Hepatocyte (in vitro differentiated cells): ENCODE data around the gene GALNTL6. TPM values are rescaled to one million over a fixed set of nuclear protein-coding genes. Genes with fewer than 3 reads are reported as not detected.
A peak's percentile ranks its signal among the peaks of the same experiment; 100 is the strongest.

Source experiments
- DNase-seq: peaks from one replicate; pipeline ENCODE4 v3.0.0-alpha.2; 2016; ENCODE audit warnings: low spot score
- H2AFZ ChIP-seq: fragments of 200-600 bp; sonication (generic); 2 replicates; pipeline ENCODE4 v1.6.0; 2016; ENCODE audit warnings: antibody characterized with exemption, mild to moderate bottlenecking
- H3K27ac ChIP-seq: fragments of 200-600 bp; sonication (generic); 2 replicates; pipeline ENCODE4 v1.5.1; 2016; ENCODE audit warnings: mild to moderate bottlenecking
- H3K27me3 ChIP-seq: fragments of 200-600 bp; sonication (generic); 2 replicates; pipeline ENCODE4 v1.6.1; 2016
- H3K36me3 ChIP-seq: fragments of 200-600 bp; sonication (generic); replicated peaks from 2 replicates; pipeline ENCODE4 v1.5.1; 2016; ENCODE audit warnings: low read depth; ENCODE audit not compliant: insufficient read depth
- H3K4me1 ChIP-seq: fragments of 200-600 bp; sonication (generic); 2 replicates; pipeline ENCODE4 v1.5.1; 2016; ENCODE audit warnings: mild to moderate bottlenecking, moderate library complexity; ENCODE audit not compliant: insufficient read depth
- H3K4me2 ChIP-seq: fragments of 200-600 bp; sonication (generic); 2 replicates; pipeline ENCODE4 v1.6.0; 2016
- H3K4me3 ChIP-seq: fragments of 200-600 bp; sonication (generic); 2 replicates; pipeline ENCODE4 v1.5.1; 2016; ENCODE audit warnings: mild to moderate bottlenecking
- H3K79me2 ChIP-seq: fragments of 200-600 bp; sonication (generic); 2 replicates; pipeline ENCODE4 v1.6.0; 2017; ENCODE audit warnings: mild to moderate bottlenecking
- H3K9me2 ChIP-seq: fragments of 200-600 bp; sonication (generic); replicated peaks from 2 replicates; pipeline ENCODE4 v1.6.0; 2017; ENCODE audit warnings: mild to moderate bottlenecking; ENCODE audit not compliant: insufficient read depth
- H3K9me3 ChIP-seq: fragments of 200-600 bp; sonication (generic); 2 replicates; pipeline ENCODE4 v1.5.1; 2016; ENCODE audit warnings: low read depth, mild to moderate bottlenecking
- H4K20me1 ChIP-seq: fragments of 200-600 bp; sonication (generic); 2 replicates; pipeline ENCODE4 v1.6.0; 2016; ENCODE audit warnings: mild to moderate bottlenecking; ENCODE audit not compliant: insufficient read depth, poor library complexity, severe bottlenecking
- CTCF ChIP-seq: fragments of 200-600 bp; sonication (generic); IDR thresholded peaks from 2 replicates; pipeline ENCODE4 v1.5.1; 2016; ENCODE audit warnings: antibody characterized with exemption, mild to moderate bottlenecking; ENCODE audit not compliant: poor library complexity
- EZH2 ChIP-seq: fragments of 200-600 bp; sonication (generic); IDR thresholded peaks from 2 replicates; pipeline ENCODE4 v1.6.1; 2016; ENCODE audit warnings: antibody characterized with exemption, mild to moderate bottlenecking, borderline replicate concordance
- EZH2phosphoT487 ChIP-seq: fragments of 200-600 bp; sonication (generic); IDR thresholded peaks from one replicate; pipeline ENCODE4 v1.6.1; 2018; ENCODE audit warnings: antibody characterized with exemption, mild to moderate bottlenecking, low read depth, moderate library complexity; ENCODE audit not compliant: unreplicated experiment, severe bottlenecking
- WGBS: methylation state at CpG from one replicate; pipeline ENCODE4 v1.1.6; 2016; ENCODE audit warnings: low lambda C conversion rate; ENCODE audit errors: missing lambda C conversion rate; 5-methylcytosine and 5-hydroxymethylcytosine counted together
- polyA plus RNA-seq: library from polyadenylated mRNA; unstranded; fragments of >200 nt; fragmentation: Nextera tagmentation; extraction: Ambion mirVana; gene quantifications from 2 replicates; pipeline ENCODE4 v1.2.1, GENCODE V29; 2016
- total RNA-seq: library from RNA; depleted of rRNA; stranded (reverse); fragments of >200 nt; gene quantifications from 2 replicates; pipeline ENCODE4 v1.2.3, GENCODE V29; 2014

GALNTL6 gene
- total and polyA plus RNA-seq, 2 experiments from 2014 or later: 0.53 to 0.74 TPM

- no peaks in the 10 kb centered on the region for H3K4me1 ChIP-seq
- WGBS: 53% methylated on average over 5 of the region's 5 CpGs
Measured at GRCh38 chr4:172708184-172708583, 895.0 kb downstream of the GALNTL6 start.

GRCh38 chr4:172709376-172709775 lies 896.2 kb downstream of the GALNTL6 start:
- Histone ChIP-seq H3K4me2 (no peak overlapping the region), H3K36me3 (no peaks in the 10 kb centered on the region), H3K27me3 (no peaks in the 10 kb centered on the region), H3K9me2 (no peaks in the 10 kb centered on the region), H3K4me3 (no peak overlapping the region), H3K4me1 (no peaks in the 10 kb centered on the region), H3K27ac (no peak overlapping the region), H4K20me1 (no peaks in the 10 kb centered on the region), H2AFZ (no peak overlapping the region), H3K79me2 (no peaks in the 10 kb centered on the region), H3K9me3 (peaks cover 14% of the 10 kb centered on the region)
- no peak for DNase-seq
- no peak for TF ChIP-seq EZH2
- 16% methylated on average over 1 of the region's 1 CpG for WGBS

More at GRCh38 chr4:172708184-172708583, 895.0 kb downstream of the GALNTL6 start:
- Histone ChIP-seq H3K9me3 (peaks cover 14% of the 10 kb centered on the region), H3K36me3 (no peaks in the 10 kb centered on the region), H3K79me2 (no peaks in the 10 kb centered on the region), H3K27me3 (no peaks in the 10 kb centered on the region), H4K20me1 (no peaks in the 10 kb centered on the region), H2AFZ (no peak overlapping the region), H3K4me2 (no peak overlapping the region), H3K27ac (peak overlapping the region; percentile 45), H3K4me3 (no peak overlapping the region), H3K9me2 (no peaks in the 10 kb centered on the region)
- TF ChIP-seq EZH2phosphoT487 (no peak), EZH2 (no peak), CTCF (no peak)
- DNase-seq: peak; percentile 15

GRCh38 chr4:172716291-172716690 lies 903.1 kb downstream of the GALNTL6 start:
- Histone ChIP-seq H3K9me2 (no peaks in the 10 kb centered on the region), H3K4me3 (no peak overlapping the region), H3K36me3 (no peaks in the 10 kb centered on the region), H3K4me2 (no peak overlapping the region), H3K27me3 (no peaks in the 10 kb centered on the region), H3K27ac (no peak overlapping the region), H3K4me1 (no peaks in the 10 kb centered on the region), H3K9me3 (no peaks in the 10 kb centered on the region), H2AFZ (no peak overlapping the region), H4K20me1 (no peaks in the 10 kb centered on the region), H3K79me2 (no peaks in the 10 kb centered on the region)
- no peak for TF ChIP-seq EZH2
- no peak for TF ChIP-seq EZH2phosphoT487
- TF ChIP-seq CTCF: no peak
- WGBS: 55% methylated on average over 9 of the region's 9 CpGs
- DNase-seq: no peak

GRCh38 chr4:172721659-172722058 lies 908.5 kb downstream of the GALNTL6 start:
- TF ChIP-seq EZH2phosphoT487 (no peak), EZH2 (no peak), CTCF (no peak)
- Histone ChIP-seq H3K9me2 (no peaks in the 10 kb centered on the region), H4K20me1 (no peaks in the 10 kb centered on the region), H2AFZ (no peak overlapping the region), H3K27ac (no peak overlapping the region), H3K4me2 (no peak overlapping the region), H3K79me2 (no peaks in the 10 kb centered on the region), H3K9me3 (no peaks in the 10 kb centered on the region), H3K36me3 (no peaks in the 10 kb centered on the region), H3K27me3 (no peaks in the 10 kb centered on the region), H3K4me1 (peaks cover 16% of the 10 kb centered on the region), H3K4me3 (no peak overlapping the region)
- no peak for DNase-seq
- WGBS: 90% methylated on average over 4 of the region's 4 CpGs
